ENCODE measurements around the gene PSMB3. TPM values are rescaled to one million over a fixed set of nuclear protein-coding genes. Genes with fewer than 3 reads are reported as not detected.

Gene PSMB3
- total and polyA plus RNA-seq, 10 donors: 119 to 235 (median 172) TPM

- no peak for DNase-seq
- Histone ChIP-seq H3K36me3 (peaks cover 0 to 42% (median 21%) of the 10 kb centered on the region in 6 donors), H3K9me3 (no peaks in the 10 kb centered on the region), H3K4me3 (peak overlapping the region in 1 of 8 donors; percentile 34), H3K27ac (peak overlapping the region; percentile 67 to 93 (median 88)), H3K27me3 (replicated peaks in 1 of 7) (no peaks in the 10 kb centered on the region), H3K4me1 (peaks cover 46 to 95% (median 70%) of the 10 kb centered on the region in 6 donors)
- intact Hi-C loops (cut with DNase I; ENCODE audit: low total_unique reads): no loop called here
- 70 to 79% (median 74%) methylated on average over 5 of the region's 5 CpGs for WGBS, 5 donors
- no peak for TF ChIP-seq POLR2AphosphoS5 (IDR thresholded peaks at IDR 0.05)
- TF ChIP-seq POLR2A (IDR thresholded peaks at IDR 0.05): no peak
- TF ChIP-seq, protein P1, sequence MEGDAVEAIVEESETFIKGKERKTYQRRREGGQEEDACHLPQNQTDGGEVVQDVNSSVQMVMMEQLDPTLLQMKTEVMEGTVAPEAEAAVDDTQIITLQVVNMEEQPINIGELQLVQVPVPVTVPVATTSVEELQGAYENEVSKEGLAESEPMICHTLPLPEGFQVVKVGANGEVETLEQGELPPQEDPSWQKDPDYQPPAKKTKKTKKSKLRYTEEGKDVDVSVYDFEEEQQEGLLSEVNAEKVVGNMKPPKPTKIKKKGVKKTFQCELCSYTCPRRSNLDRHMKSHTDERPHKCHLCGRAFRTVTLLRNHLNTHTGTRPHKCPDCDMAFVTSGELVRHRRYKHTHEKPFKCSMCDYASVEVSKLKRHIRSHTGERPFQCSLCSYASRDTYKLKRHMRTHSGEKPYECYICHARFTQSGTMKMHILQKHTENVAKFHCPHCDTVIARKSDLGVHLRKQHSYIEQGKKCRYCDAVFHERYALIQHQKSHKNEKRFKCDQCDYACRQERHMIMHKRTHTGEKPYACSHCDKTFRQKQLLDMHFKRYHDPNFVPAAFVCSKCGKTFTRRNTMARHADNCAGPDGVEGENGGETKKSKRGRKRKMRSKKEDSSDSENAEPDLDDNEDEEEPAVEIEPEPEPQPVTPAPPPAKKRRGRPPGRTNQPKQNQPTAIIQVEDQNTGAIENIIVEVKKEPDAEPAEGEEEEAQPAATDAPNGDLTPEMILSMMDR (IDR thresholded peaks at IDR 0.05 in 8 of 11, conservative IDR thresholded peaks at IDR 0.05 in 3 of 11): no peak
Measured at GRCh38 chr17:38727736-38728135, 24.8 kb upstream of the PSMB3 start.

DNA sequence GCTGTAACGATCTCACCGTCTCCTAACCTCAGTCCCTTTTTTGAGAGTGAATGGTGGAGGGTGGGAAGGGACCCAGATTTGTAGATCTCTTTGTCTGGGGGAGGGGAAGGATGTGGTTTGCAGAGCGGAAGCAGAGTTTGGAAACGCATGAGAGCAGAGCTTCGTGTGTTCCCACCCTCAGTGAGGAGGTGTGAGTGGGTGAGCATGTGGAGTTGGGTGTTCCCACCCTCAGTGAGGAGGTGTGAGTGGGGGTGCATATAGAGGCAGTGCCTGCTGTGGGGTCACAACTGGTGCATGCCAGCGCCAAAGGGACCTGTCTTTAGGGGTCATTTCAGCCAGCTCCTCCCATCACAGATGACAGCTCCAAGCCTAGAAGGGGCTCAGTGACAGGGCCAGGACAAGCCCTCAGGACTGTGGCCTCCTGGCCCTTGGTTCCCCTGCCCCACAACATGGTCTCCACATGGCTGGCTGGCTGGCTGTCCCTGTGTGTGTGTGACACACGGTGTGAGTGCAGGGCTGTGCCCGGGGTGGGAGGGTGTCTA is 24.2 kb upstream of the PSMB3 start:
- Histone ChIP-seq H3K4me3 (peak overlapping the region in 1 of 8 donors; percentile 34), H3K9me3 (no peaks in the 10 kb centered on the region), H3K36me3 (peaks cover 0 to 42% (median 15%) of the 10 kb centered on the region in 6 donors), H3K27me3 (replicated peaks in 1 of 7) (no peaks in the 10 kb centered on the region), H3K27ac (peak overlapping the region; percentile 67 to 93 (median 88)), H3K4me1 (peaks cover 46 to 97% (median 73%) of the 10 kb centered on the region in 6 donors)
- WGBS, 5 donors: 35 to 42% (median 36%) methylated on average over 8 of the region's 8 CpGs
- intact Hi-C loops (cut with DNase I; ENCODE audit: low total_unique reads): no loop called here
- peak; percentile 68 to 89 (median 76) for TF ChIP-seq POLR2AphosphoS5 (IDR thresholded peaks at IDR 0.05)
- TF ChIP-seq, protein P1 (IDR thresholded peaks at IDR 0.05 in 8 of 11, conservative IDR thresholded peaks at IDR 0.05 in 3 of 11): no peak
- DNase-seq: peak; percentile 91

- WGBS, 5 donors: 27 to 35% (median 31%) methylated on average over 14 of the region's 14 CpGs
- Histone ChIP-seq H3K4me3 (peak overlapping the region; percentile 40 to 79 (median 54)), H3K4me1 (peaks cover 42 to 97% (median 74%) of the 10 kb centered on the region in 6 donors), H3K27ac (peak overlapping the region; percentile 77 to 93 (median 88)), H3K9me3 (no peaks in the 10 kb centered on the region), H3K36me3 (peaks cover 0 to 42% (median 10%) of the 10 kb centered on the region in 6 donors), H3K27me3 (replicated peaks in 1 of 7) (no peaks in the 10 kb centered on the region)
- TF ChIP-seq, protein P1 (IDR thresholded peaks at IDR 0.05 in 8 of 11, conservative IDR thresholded peaks at IDR 0.05 in 3 of 11): no peak
- TF ChIP-seq POLR2A (IDR thresholded peaks at IDR 0.05) (no peak), POLR2AphosphoS5 (IDR thresholded peaks at IDR 0.05) (no peak)
- intact Hi-C loops (cut with DNase I; ENCODE audit: low total_unique reads): no loop called here
- no peak for DNase-seq
Measured at GRCh38 chr17:38729368-38729885, 23.1 kb upstream of the PSMB3 start.

GRCh38 chr17:38729886-38730525 is 22.5 kb upstream of the PSMB3 start, which contains the start of gene CISD3:
Gene CISD3, plus strand, starts transcription at chr17:38730341. Its CDS starts 18 bp downstream, at chr17:38730359.
- TF ChIP-seq, protein P1 (IDR thresholded peaks at IDR 0.05 in 8 of 11, conservative IDR thresholded peaks at IDR 0.05 in 3 of 11): peak; percentile 22 to 93 (median 83)
- no peak for TF ChIP-seq POLR2A (IDR thresholded peaks at IDR 0.05)
- TF ChIP-seq POLR2AphosphoS5 (IDR thresholded peaks at IDR 0.05): peak; percentile 63 to 83 (median 76)
- 0 to 3% (median 1%) methylated on average over 21 to 92 of the region's 92 CpGs for WGBS, 5 donors
- H3K36me3 ChIP-seq: peaks cover 0 to 38% (median 4%) of the 10 kb centered on the region in 6 donors
- H3K27ac ChIP-seq: peak within 1 kb of the TSS; percentile 77 to 93 (median 88)
- H3K4me3 ChIP-seq: peak within 1 kb of the TSS; percentile 56 to 79 (median 60)
- H3K27me3 ChIP-seq (replicated peaks in 1 of 7): no peaks in the 10 kb centered on the region
- intact Hi-C loops (cut with DNase I; ENCODE audit: low total_unique reads): no loop called here
- DNase-seq: peak; percentile 97
- H3K4me1 ChIP-seq: peaks cover 38 to 97% (median 72%) of the 10 kb centered on the region in 6 donors
- H3K9me3 ChIP-seq: no peaks in the 10 kb centered on the region

Measured in spleen (tissue), 11 donors.